Measurements from ENCODE around the gene BCL2.

- TF ChIP-seq CTCF (IDR thresholded peaks at IDR 0.05) (no peak), EP300 (IDR thresholded peaks at IDR 0.05) (no peak)
Observed at GRCh38 chr18:63298400-63299365, 20.9 kb downstream of the BCL2 start.
